ENCODE measurements around the gene PLD1.
"Not testable (repeated sequence)": the region's sequence is repeated elsewhere in the genome, so short reads cannot be mapped to it uniquely, and the experiment has no call there.

Gene PLD1

DNA sequence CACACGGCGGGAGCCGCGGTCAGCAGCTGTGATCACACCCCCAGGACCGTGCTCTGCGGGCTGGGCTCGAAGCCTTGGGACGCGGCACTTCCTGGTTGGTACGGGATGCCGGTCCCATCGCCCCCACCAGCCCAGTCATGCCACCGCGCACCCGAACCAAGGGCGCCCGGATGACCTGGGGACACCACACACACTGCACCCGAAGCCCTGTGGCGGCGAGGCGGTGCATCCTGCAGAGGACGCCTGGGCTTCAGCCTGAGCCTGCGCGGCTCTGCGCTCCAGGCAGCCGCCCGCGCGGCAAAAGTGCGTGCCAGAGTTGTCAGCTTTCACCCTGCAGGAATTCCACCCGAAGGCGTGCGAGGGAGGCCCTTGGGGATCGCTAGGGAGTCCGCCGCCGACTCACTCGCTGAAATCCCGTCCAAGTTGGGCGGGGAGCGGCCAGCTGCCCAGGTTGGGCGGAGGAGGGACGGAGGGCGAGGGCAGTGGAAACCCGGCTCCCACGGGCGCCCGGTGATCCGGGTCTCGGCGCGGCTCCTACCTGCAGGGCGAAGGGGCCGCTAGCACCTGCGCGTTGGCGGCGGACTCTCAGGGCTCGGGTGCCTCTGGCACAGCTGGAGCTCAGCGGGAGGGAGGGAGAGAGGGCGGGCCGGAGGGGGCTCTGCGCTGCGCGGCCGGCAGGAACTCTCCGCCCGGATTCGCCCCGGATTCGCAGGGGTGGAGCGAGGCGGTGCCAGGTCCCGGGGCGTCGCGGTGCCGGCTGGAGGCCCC is at the start of gene PLD1:
PLD1 (minus strand) TSS at position 623 of the 768 bp plus-strand sequence. CDS start 72,432 bp downstream, outside the sequence.
- peak in 1 of 2 donors; percentile 32 for DNase-seq (ENCODE audit: low read depth in 2 of 2)

GRCh38 chr3:171858770-171859169 is 48.5 kb upstream of the PLD1 start:
- DNase-seq (ENCODE audit: low read depth in 2 of 2) = not testable (repeated sequence)

DNA sequence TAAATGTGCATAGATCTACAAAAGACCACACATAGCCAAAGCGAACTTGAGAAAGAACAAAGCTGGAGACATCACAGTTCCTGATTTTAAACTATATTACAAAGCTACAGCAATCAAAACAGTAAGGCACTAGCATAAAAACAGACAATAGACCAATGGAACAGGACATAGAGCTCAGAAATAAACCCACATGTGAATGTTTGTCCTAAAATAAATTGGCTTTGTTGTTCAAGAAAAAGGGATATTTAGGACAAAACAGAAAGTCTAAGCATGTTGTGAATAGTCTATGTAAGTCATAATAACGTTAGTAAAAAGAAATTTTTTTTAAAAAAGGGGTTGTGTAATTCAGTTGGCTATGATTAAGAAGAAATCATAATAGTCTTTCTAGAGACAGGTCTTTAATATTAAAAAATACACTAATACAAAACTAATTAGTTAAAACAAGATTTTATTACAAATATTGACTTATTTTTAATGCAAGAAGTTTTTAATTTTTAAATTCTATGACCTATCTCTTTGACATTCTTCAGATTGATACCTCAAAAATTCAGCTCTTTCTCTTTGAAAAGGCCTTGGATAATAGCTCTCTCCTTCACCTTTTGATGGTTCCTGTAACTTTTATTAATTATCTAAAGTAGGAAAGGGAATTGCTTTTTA is 44.5 kb upstream of the PLD1 start:
- DNase-seq (ENCODE audit: low read depth in 2 of 2) = no peak

DNA sequence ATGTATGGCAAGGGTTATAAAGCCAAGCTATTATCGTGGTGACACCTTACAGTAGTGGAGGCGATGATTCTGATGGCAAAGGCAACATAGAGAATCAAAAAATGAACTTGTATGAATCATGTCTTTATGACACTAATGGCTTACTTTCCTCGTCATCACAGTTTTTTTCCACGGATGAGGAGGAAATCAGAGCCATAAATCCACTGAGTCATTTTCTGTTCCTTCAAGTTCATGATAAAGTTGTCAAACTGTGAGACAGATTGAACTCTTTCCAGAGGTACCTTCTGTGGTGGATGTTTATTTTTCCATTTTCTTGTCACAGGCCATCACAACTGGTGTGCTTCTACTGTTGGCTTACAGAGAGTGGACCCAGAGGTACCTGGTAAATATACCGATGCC is 41.4 kb upstream of the PLD1 start:
- DNase-seq (ENCODE audit: low read depth in 2 of 2) = no peak

DNA sequence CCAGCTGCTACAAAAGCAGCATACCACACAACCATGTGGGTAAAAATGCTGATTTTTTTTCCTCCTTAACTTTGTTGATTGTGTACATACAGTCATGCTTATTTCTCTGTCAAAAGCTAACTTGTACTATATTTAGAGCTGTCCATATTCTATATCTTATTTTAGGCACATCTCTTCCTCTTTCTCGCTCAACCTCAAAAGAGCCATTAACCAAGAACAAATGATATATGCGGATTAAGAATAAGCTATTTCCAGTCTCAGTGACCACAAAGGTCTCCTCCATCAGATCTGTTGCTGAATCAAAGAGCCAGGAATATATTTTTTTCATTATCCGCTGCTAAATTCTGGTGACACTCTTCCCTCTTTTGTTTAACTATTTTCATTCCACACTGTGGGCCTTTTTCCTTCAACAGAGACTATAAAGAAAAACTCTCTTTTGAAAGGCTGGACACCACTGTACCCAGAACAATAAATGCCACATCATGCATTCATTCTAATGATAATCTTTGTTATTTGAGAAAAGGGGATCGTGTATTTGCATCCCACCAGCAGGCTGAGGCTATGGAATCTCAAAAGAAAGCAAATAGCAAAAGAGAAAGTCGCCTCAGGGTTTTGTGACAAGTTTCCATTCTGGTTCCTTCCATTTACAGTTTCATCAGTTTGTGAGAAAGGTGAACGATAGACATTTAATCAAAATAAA is 40.8 kb upstream of the PLD1 start:
- no peak for DNase-seq (ENCODE audit: low read depth in 2 of 2)

DNA sequence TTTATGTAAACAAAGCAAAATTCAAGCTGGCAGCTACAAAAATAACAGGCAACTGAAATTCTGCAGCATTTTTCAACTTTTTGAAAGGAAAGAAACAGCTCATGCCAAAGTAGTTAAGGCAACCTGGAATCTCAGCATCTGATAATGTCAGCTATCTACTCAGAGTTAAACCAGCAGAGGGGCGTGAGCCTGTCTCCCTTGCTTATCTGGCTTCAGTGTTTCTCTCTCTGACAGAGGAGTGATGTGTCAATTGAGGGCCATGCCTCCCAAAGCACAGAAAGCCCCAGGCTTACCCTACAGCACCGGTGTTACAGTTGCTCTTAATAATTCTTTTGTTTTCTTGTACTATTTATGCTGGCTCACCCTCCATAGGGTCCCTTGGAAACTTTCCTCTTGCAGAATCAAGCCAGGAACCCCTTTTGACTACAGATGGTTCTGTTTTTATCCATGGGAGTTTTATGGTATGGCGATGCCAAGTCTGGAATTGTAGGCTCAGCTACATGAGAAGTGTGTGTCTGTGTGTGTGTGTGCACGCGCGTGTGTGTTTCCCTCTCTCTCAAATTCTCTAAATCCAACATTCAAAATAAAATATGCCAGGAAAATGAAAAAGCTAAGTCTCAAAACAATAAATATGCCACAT is 40.2 kb upstream of the PLD1 start:
- DNase-seq (ENCODE audit: low read depth in 2 of 2) = no peak

DNA sequence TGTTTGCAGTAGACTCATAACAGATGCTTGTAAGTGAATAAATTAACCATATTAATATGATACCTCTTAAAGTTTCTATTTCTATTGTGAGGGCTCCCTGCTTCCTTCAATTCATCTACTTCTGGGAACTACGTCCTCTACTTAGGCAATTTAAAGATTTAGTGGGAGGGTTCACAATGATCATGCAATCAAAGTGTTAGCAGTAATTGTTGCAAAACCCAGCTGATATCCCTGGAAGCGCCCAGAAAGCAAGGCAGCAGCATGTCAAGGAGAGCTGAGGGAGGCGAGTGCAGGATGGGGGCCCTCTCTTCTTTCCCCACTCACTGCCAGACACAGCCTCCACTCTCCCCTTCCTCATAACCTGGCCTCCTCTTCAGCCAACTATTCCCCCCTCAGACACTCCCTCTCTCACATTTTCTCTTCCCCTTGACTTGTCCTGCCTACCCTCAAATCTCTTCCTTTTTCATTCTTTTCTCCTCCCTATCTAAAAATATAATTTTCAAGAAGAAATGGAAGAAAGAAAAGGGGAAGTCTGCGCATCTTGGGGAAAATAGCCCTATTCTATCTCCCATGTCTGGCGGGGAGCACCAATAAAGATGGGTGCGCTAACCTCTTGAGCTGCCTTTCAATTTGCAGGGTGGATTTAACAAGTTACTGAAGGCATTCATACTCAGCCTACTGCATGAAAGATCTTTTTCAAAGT is 39.5 kb upstream of the PLD1 start:
- DNase-seq (ENCODE audit: low read depth in 2 of 2) = no peak

GRCh38 chr3:171847595-171848259 is 37.4 kb upstream of the PLD1 start:
- no peak for DNase-seq (ENCODE audit: low read depth in 2 of 2)

DNA sequence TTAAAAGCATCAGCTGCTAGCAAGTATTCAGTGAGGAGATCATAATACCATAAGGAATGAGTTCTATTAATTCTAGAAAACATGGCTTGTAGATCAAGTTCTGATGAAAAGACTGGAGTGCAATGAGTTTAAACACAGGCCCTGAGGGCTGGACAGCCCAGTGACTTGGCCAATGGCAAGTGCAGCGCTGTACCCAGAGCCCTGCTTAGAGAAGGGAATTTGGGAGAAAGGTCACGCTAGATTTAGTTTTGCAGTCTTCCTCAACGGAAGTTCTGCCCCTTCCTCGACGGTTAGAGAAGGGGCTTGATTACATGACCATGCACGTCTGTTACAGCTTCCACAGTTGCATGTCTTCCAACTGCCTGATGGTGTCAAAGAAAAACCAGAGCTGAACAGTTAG is 36.9 kb upstream of the PLD1 start:
- no peak for DNase-seq (ENCODE audit: low read depth in 2 of 2)

DNA sequence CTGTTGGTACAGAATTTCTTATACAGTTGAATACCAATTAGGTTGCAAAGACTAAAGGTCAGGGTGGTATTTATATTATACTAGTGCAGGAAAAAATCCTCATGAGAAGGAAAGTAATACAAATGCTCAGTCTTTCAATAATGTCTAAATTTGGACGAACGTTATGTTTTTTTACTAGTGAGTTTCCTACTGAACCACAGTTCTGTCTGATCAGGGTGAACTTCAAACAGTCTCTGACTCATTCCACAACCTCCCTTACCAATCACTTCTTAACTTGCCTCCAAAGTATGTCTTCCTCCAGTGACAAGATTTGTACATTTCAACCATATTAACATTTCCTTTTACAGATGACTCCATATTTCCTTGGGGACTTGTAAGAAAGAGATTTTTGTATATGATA is 36.3 kb upstream of the PLD1 start:
- no peak for DNase-seq (ENCODE audit: low read depth in 2 of 2)

GRCh38 chr3:171845481-171846284 is 35.4 kb upstream of the PLD1 start:
- no peak for DNase-seq (ENCODE audit: low read depth in 2 of 2)

GRCh38 chr3:171844873-171845272 is 34.6 kb upstream of the PLD1 start:
- no peak for DNase-seq (ENCODE audit: low read depth in 2 of 2)

GRCh38 chr3:171842864-171843518 is 32.7 kb upstream of the PLD1 start, which contains the start of gene TMEM212:
Gene TMEM212, plus strand, starts transcription at chr3:171843349. Its CDS starts 35 bp downstream, at chr3:171843384.
- no peak for DNase-seq (ENCODE audit: low read depth in 2 of 2)

DNA sequence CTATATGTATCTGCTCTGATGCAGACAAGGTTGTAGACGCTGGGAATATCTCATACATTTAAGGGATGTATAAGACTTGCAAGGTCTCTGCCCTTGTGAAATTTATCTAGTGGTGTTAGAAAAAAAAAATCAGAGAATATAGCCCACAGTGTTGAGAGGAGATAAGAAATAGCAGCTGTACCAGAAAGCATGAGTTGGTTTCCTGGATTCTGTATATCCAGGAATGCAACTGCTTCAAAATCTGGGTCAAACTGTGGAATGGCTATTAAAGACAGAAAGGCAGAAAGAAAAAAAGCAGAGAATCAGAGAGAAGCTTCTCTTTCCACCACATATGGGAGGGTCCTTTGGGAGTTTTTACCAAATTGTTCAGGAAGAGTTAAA is 31.3 kb upstream of the PLD1 start:
- no peak for DNase-seq (ENCODE audit: low read depth in 2 of 2)

GRCh38 chr3:171840811-171841619 is 30.7 kb upstream of the PLD1 start:
- no peak for DNase-seq (ENCODE audit: low read depth in 2 of 2)

DNA sequence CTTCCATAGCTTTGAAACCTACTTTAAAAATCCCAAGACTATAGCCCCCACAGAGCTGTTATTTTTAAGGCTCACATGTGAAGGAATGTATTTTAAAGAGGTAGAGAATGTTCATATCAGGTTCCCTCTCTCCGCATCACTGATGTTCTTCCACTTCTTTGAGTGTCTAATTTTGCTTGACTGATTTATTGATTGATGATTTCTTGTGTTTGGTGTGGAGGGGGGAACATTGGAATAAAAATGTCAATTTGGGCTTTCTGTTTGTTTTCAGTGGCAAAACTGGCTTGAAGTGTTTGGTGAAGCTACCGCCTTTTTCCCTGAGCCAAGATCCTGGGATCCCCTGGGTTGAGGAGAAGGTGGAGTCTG is 30.1 kb upstream of the PLD1 start:
- no peak for DNase-seq (ENCODE audit: low read depth in 2 of 2)

GRCh38 chr3:171839270-171839669 is 29.0 kb upstream of the PLD1 start:
- DNase-seq (ENCODE audit: low read depth in 2 of 2) = no peak

- DNase-seq (ENCODE audit: low read depth in 2 of 2) = no peak
These were observed 28.0 kb upstream of the PLD1 start for GRCh38 chr3:171838218-171838720.

- DNase-seq (ENCODE audit: low read depth in 2 of 2) = no peak
These were observed 27.4 kb upstream of the PLD1 start for GRCh38 chr3:171837698-171838097.

Data from stimulated activated CD8-positive, alpha-beta memory T cell treated with anti-CD3 and anti-CD28 coated beads, Interleukin-7, amount 100 ng/mL, for 4 hours (primary cell).